A549 (cell line): ENCODE data around the gene TAT.

Experiments used
- EP300 ChIP-seq, 2 experiments: fragments of >200 bp; sonication (Bioruptor Twin); formaldehyde crosslinking; IDR thresholded peaks; 2 replicates in 1 of 2; 3 replicates in 1 of 2; pipeline ENCODE4 v1.6.1; 2016 to 2017
- HDAC2 ChIP-seq: fragments of 200-600 bp; sonication (generic); IDR thresholded peaks from 2 replicates; pipeline ENCODE4 v1.6.1; 2016
- HOXA7 ChIP-seq: fragments of 250-450 bp; sonication (Bioruptor Pico); IDR thresholded peaks from 2 replicates; pipeline ENCODE4 v1.5.0; 2020; ENCODE audit warnings: mild to moderate bottlenecking, moderate library complexity
- JUNB ChIP-seq: fragments of >200 bp; sonication (Bioruptor Twin); formaldehyde crosslinking; IDR thresholded peaks from 2 replicates; pipeline ENCODE4 v1.6.1; 2016
- MYC ChIP-seq: IDR thresholded peaks from 2 replicates; pipeline ENCODE4 v1.6.1; 2012; ENCODE audit warnings: mild to moderate bottlenecking, inconsistent platforms, low read length, improper control_type of control experiment, borderline replicate concordance
- POLR2A ChIP-seq: IDR thresholded peaks from 2 replicates; pipeline ENCODE4 v1.6.1; 2012; ENCODE audit warnings: mild to moderate bottlenecking, low read length
- RAD21 ChIP-seq, 2 experiments: fragments of >200 bp in 1 of 2; sonication (Bioruptor Twin) in 1 of 2; formaldehyde crosslinking in 1 of 2; IDR thresholded peaks in 1 of 2; conservative IDR thresholded peaks in 1 of 2; 2 replicates in 1 of 2; 3 replicates in 1 of 2; pipeline ENCODE4 v1.6.1; 2012 to 2018; ENCODE audit warnings: inconsistent platforms in 1 of 2
- REST ChIP-seq: fragments of 200-600 bp; sonication (generic); IDR thresholded peaks from 2 replicates; pipeline ENCODE4 v1.6.1; 2016; ENCODE audit warnings: antibody characterized with exemption, mild to moderate bottlenecking, moderate library complexity
- RFX5 ChIP-seq: fragments of 450-650 bp; IDR thresholded peaks from 2 replicates; pipeline ENCODE4 v1.7.1; 2014; ENCODE audit warnings: antibody characterized with exemption, mild to moderate bottlenecking, moderate library complexity
- TF ChIP-seq, protein P1 (sequence below): fragments of >200 bp; sonication (Bioruptor Twin); formaldehyde crosslinking; IDR thresholded peaks from 3 replicates; pipeline ENCODE4 v1.5.1; 2016

- TF ChIP-seq POLR2A, result no peak
- TF ChIP-seq, protein P1, sequence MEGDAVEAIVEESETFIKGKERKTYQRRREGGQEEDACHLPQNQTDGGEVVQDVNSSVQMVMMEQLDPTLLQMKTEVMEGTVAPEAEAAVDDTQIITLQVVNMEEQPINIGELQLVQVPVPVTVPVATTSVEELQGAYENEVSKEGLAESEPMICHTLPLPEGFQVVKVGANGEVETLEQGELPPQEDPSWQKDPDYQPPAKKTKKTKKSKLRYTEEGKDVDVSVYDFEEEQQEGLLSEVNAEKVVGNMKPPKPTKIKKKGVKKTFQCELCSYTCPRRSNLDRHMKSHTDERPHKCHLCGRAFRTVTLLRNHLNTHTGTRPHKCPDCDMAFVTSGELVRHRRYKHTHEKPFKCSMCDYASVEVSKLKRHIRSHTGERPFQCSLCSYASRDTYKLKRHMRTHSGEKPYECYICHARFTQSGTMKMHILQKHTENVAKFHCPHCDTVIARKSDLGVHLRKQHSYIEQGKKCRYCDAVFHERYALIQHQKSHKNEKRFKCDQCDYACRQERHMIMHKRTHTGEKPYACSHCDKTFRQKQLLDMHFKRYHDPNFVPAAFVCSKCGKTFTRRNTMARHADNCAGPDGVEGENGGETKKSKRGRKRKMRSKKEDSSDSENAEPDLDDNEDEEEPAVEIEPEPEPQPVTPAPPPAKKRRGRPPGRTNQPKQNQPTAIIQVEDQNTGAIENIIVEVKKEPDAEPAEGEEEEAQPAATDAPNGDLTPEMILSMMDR, result no peak
- TF ChIP-seq HDAC2, result no peak
- TF ChIP-seq MYC, result no peak
- no peak for TF ChIP-seq RFX5
- no peak for TF ChIP-seq RAD21 (conservative IDR thresholded peaks at IDR 0.05 in 1 of 2, IDR thresholded peaks at IDR 0.05 in 1 of 2)
- TF ChIP-seq REST, result no peak
- no peak for TF ChIP-seq HOXA7 (CRISPR knock-in tag)
- no peak for TF ChIP-seq JUNB
- no peak for TF ChIP-seq EP300 (IDR thresholded peaks at IDR 0.05)
These were observed 2.2 kb downstream of the TAT start for GRCh38 chr16:71574702-71575101.
